Caco-2 (cell line): ENCODE data around the gene GJD2. TPM values are rescaled to one million over a fixed set of nuclear protein-coding genes. Genes with fewer than 3 reads are reported as not detected.

Experiments
- BruUV-seq: library from RNA; stranded (reverse); fragments of 400-500 nt; replicated peaks from 2 replicates; lab custom pipeline; 2021; lab: Mats Ljungman, UMichigan
- CTCF ChIA-PET: fragments of 300-600 bp; sonication (Branson Sonifier 250); formaldehyde crosslinking; loops from one replicate; lab custom pipeline; 2022; ENCODE audit warnings: antibody characterized with exemption; lab: Charles Lee
- POLR2A ChIA-PET: fragments of 300-600 bp; sonication (Branson Sonifier 250); formaldehyde crosslinking; loops from one replicate; lab custom pipeline; 2022; ENCODE audit warnings: antibody characterized with exemption; lab: Charles Lee
- DNase-seq, 2 experiments: peaks; one replicate each; pipeline versions ENCODE4 v3.0.0 to v3.0.0-alpha.2; 2020 to 2022
- H3K27me3 ChIP-seq: replicated peaks from 2 replicates; pipeline ENCODE4 v1.6.0; 2011; ENCODE audit warnings: low read length; ENCODE audit not compliant: control insufficient read depth, insufficient read depth
- H3K36me3 ChIP-seq: 2 replicates; pipeline ENCODE4 v1.5.1; 2011; ENCODE audit warnings: low read length; ENCODE audit not compliant: control insufficient read depth, insufficient read depth
- H3K4me1 ChIP-seq: fragments of 250-450 bp; sonication (Bioruptor Pico); 2 replicates; pipeline ENCODE4 v1.5.1; 2020; ENCODE audit warnings: mild to moderate bottlenecking
- H3K4me3 ChIP-seq: 2 replicates; pipeline ENCODE4 v1.5.1; 2011; ENCODE audit warnings: low read depth, mild to moderate bottlenecking, control low read depth, low read length
- H3K9me3 ChIP-seq: fragments of 250-450 bp; sonication (Bioruptor Pico); 2 replicates; pipeline ENCODE4 v1.5.1; 2020; ENCODE audit warnings: mild to moderate bottlenecking, moderate library complexity
- H3K27ac Mint-ChIP-seq: one replicate; pipeline ENCODE4 v1.8.0; 2022; ENCODE audit warnings: mixed read lengths; ENCODE audit not compliant: unreplicated experiment
- H3K27me3 Mint-ChIP-seq: one replicate; pipeline ENCODE4 v1.8.0; 2022; ENCODE audit warnings: mixed read lengths; ENCODE audit not compliant: insufficient read depth, unreplicated experiment
- H3K36me3 Mint-ChIP-seq: one replicate; pipeline ENCODE4 v1.8.0; 2022; ENCODE audit warnings: mild to moderate bottlenecking, mixed read lengths; ENCODE audit not compliant: insufficient read depth, unreplicated experiment
- H3K4me1 Mint-ChIP-seq: one replicate; pipeline ENCODE4 v1.8.0; 2022; ENCODE audit warnings: low read depth, mixed read lengths; ENCODE audit not compliant: unreplicated experiment
- H3K4me3 Mint-ChIP-seq: one replicate; pipeline ENCODE4 v1.8.0; 2022; ENCODE audit warnings: mild to moderate bottlenecking, moderate library complexity, mixed read lengths; ENCODE audit not compliant: unreplicated experiment
- H3K9me3 Mint-ChIP-seq: one replicate; pipeline ENCODE4 v1.8.0; 2022; ENCODE audit warnings: mixed read lengths; ENCODE audit not compliant: unreplicated experiment
- CTCF ChIP-seq, 2 experiments: fragments of 200-600 bp in 1 of 2; IDR thresholded peaks; 1 replicate in 1 of 2; 2 replicates in 1 of 2; pipeline versions ENCODE4 v1.5.1 to v1.8.0; 2011 to 2022; ENCODE audit warnings: antibody characterized with exemption in 1 of 2, control low read depth in 1 of 2, inconsistent platforms in 1 of 2, low read depth in 1 of 2, low read length in 1 of 2, mild to moderate bottlenecking in 1 of 2, moderate library complexity in 1 of 2; ENCODE audit not compliant: insufficient read depth in 1 of 2, severe bottlenecking in 1 of 2, unreplicated experiment in 1 of 2
- intact Hi-C: fragments of 100-400 bp; cut with micrococcal nuclease; formaldehyde crosslinking; loops from one replicate; pipeline ENCODE4 v1.10.0; 2022; ENCODE audit not compliant: unreplicated experiment
- total RNA-seq: library from RNA; stranded (reverse); gene quantifications from 2 replicates; pipeline ENCODE4 v1.2.3, GENCODE V29; 2022

Gene GJD2
- total RNA-seq, 1 experiment from 2014 or later = not detected

- Mint-ChIP-seq H3K27me3 (peaks cover 6% of the 10 kb centered on the region), H3K9me3 (no peaks in the 10 kb centered on the region), H3K27ac (no peak overlapping the region), H3K4me1 (no peaks in the 10 kb centered on the region), H3K36me3 (no peaks in the 10 kb centered on the region), H3K4me3 (no peak overlapping the region)
- H3K36me3 ChIP-seq = no peaks in the 10 kb centered on the region
- no peaks in the 10 kb centered on the region for H3K4me1 ChIP-seq
- intact Hi-C loops = no loop called here
- CTCF ChIA-PET = no interaction called here
- no TSS peak for BruUV-seq
- H3K27me3 ChIP-seq = no peaks in the 10 kb centered on the region
- DNase-seq = no peak
- POLR2A ChIA-PET = no interaction called here
- TF ChIP-seq CTCF (IDR thresholded peaks at IDR 0.05; ENCODE audit: insufficient read depth in 1 of 2, low read depth in 1 of 2, low read length in 1 of 2, severe bottlenecking in 1 of 2, unreplicated experiment in 1 of 2) = no peak
- H3K4me3 ChIP-seq = no peak overlapping the region
- no peaks in the 10 kb centered on the region for H3K9me3 ChIP-seq
These were observed 21.9 kb upstream of the GJD2 start for GRCh38 chr15:34776606-34777105.

- POLR2A ChIA-PET = no interaction called here
- no peak overlapping the region for H3K27ac Mint-ChIP-seq
- Histone ChIP-seq H3K4me3 (no peak overlapping the region), H3K27me3 (no peaks in the 10 kb centered on the region), H3K4me1 (no peaks in the 10 kb centered on the region), H3K9me3 (no peaks in the 10 kb centered on the region), H3K36me3 (no peaks in the 10 kb centered on the region)
- no peaks in the 10 kb centered on the region for H3K4me1 Mint-ChIP-seq
- CTCF ChIA-PET = interaction anchor here (0.6 kb wide), 1 partner anchor 34 kb away, joined by 3 read pairs; no protein-coding TSS in a partner anchor
- TF ChIP-seq CTCF (IDR thresholded peaks at IDR 0.05; ENCODE audit: insufficient read depth in 1 of 2, low read depth in 1 of 2, low read length in 1 of 2, severe bottlenecking in 1 of 2, unreplicated experiment in 1 of 2) = no peak
- H3K9me3 Mint-ChIP-seq = no peaks in the 10 kb centered on the region
- H3K4me3 Mint-ChIP-seq = no peak overlapping the region
- no TSS peak for BruUV-seq
- intact Hi-C loops = no loop called here
- no peak for DNase-seq
- H3K36me3 Mint-ChIP-seq = no peaks in the 10 kb centered on the region
- H3K27me3 Mint-ChIP-seq = peaks cover 24% of the 10 kb centered on the region
These were observed 19.1 kb upstream of the GJD2 start for GRCh38 chr15:34773917-34774316.

GRCh38 chr15:34773013-34773412 lies 18.2 kb upstream of the GJD2 start:
- H3K27me3 Mint-ChIP-seq = peaks cover 27% of the 10 kb centered on the region
- no peak overlapping the region for H3K4me3 ChIP-seq
- TF ChIP-seq CTCF (IDR thresholded peaks at IDR 0.05; ENCODE audit: insufficient read depth in 1 of 2, low read depth in 1 of 2, low read length in 1 of 2, severe bottlenecking in 1 of 2, unreplicated experiment in 1 of 2) = no peak
- H3K4me1 ChIP-seq = no peaks in the 10 kb centered on the region
- H3K4me1 Mint-ChIP-seq = no peaks in the 10 kb centered on the region
- H3K9me3 Mint-ChIP-seq = no peaks in the 10 kb centered on the region
- intact Hi-C loops = no loop called here
- H3K36me3 Mint-ChIP-seq = no peaks in the 10 kb centered on the region
- ChIA-PET CTCF (no interaction called here), POLR2A (no interaction called here)
- no peak overlapping the region for H3K4me3 Mint-ChIP-seq
- no peaks in the 10 kb centered on the region for H3K36me3 ChIP-seq
- no peak for DNase-seq
- no peak overlapping the region for H3K27ac Mint-ChIP-seq
- H3K27me3 ChIP-seq = no peaks in the 10 kb centered on the region
- BruUV-seq = no TSS peak
- H3K9me3 ChIP-seq = no peaks in the 10 kb centered on the region
